COLO829 (cell line): ENCODE measurements around the gene MROH2A.
"Not testable (repeated sequence)": the region's sequence is repeated elsewhere in the genome, so short reads cannot be mapped to it uniquely, and the experiment has no call there.

ENCODE experiments used
- DNase-seq: peaks from one replicate; pipeline ENCODE4 v3.0.0; 2012; ENCODE audit warnings: low spot score

MROH2A gene

GRCh38 chr2:233858331-233858730 is 80.2 kb downstream of the MROH2A start:
- DNase-seq = no peak

- no peak for DNase-seq
These were observed 84.2 kb downstream of the MROH2A start for GRCh38 chr2:233862261-233862768.

DNA sequence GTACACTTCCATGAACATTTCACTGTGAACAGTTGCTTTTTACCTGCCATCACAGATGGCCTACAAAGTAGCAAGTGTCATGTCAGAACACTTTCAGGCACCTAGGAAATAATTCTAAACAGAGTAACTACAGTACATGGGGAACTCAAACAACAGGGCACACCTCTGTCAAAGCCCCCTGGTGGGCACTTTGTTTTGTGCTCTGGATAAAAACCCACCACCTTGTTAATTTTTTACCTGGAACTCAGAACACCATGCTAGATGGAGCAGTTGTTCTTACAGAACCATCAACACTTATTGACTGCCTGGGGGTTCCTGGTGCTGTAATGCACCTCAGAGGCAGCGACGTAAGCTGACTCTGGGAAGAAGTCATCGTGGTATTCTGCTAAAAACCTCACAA is 87.7 kb downstream of the MROH2A start:
- DNase-seq = no peak

DNA sequence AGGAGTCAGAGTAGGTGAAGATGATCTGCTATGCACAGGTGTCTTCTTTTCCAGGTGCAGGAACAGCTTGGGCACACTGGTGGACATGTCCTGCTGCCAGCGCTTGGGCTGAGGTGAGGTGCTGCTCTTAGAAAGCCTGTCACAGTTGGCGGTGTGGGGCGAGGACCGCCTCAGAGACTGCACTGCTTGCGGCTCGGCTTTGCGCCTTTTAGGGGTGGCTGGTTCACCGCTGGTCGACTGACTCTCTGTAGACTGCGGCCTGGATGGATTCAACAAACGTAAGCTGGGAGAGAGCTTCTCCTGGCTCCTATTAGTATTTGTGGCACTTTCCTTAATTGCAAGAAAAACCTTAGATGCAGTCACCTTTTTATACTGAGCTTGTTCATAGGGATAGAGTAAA is 88.3 kb downstream of the MROH2A start:
- DNase-seq = no peak

DNA sequence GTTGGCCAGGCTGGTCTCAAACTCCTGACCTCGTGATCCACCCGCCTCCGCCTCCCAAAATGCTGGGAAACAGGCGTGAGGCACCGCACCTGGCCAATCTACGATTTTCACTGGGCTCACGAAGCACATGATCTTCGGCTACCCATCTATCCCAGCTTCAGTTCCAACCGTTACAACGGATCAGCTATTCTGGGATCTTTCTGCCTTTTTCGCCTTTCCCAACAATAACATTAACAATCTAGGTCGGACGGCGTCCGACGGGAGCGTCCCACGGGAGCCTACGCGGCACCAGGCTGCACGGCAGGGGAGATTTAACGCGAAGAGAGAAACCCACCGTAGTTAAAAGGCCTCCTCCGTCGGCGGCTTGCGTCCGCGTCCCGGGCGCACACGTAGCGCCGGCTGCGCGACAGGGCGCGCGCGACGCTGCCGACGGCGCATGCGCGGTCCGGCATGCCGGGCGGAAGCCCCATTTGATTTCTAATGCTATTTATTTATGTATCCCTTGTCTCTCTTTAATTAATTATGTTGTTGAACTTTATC is 89.9 kb downstream of the MROH2A start, which contains the start of gene MSL3B:
Gene MSL3B (minus strand): TSS at position 394 of the 540 bp plus-strand sequence.
- DNase-seq = no peak

- DNase-seq = no peak
These were observed 93.3 kb downstream of the MROH2A start for GRCh38 chr2:233871432-233871831.

DNA sequence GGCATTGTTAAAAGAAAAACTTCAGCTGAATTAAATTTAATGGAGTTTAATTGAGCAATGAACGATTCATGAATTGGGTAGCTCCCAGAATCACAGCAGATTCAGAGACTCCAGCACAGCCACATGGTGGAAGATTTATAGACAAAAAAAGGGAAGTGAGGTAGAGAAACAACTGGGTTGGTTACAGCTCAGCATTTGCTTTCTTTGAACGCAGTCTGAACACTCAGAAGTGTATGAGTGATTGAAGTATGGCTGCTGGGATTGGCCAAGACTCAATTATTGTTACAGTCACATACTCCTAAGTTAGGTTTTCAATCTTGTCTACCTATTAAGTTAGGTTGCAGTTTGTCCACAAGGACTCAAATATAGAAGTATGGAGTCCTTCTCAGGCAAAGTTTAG is 94.0 kb downstream of the MROH2A start:
- not testable (repeated sequence) for DNase-seq

GRCh38 chr2:233882353-233882752 is 104.2 kb downstream of the MROH2A start:
- no peak for DNase-seq
